PC-3 (cell line): Measurements from ENCODE around the gene LCLAT1.

ENCODE experiments used
- EZH2 ChIP-seq: fragments of 300-600 bp; sonication (generic); IDR thresholded peaks from one replicate; pipeline ENCODE4 v1.6.1; 2017; ENCODE audit warnings: antibody characterized with exemption, mild to moderate bottlenecking, low read length; ENCODE audit not compliant: unreplicated experiment
- EZH2phosphoT487 ChIP-seq: fragments of 300-600 bp; sonication (generic); IDR thresholded peaks from 2 replicates; pipeline ENCODE4 v1.6.1; 2018; ENCODE audit warnings: mild to moderate bottlenecking, antibody characterized with exemption, low read length, borderline replicate concordance
- TF ChIP-seq, protein P1 (sequence below): fragments of 300-600 bp; sonication (generic); conservative IDR thresholded peaks from 2 replicates; pipeline ENCODE4 v1.5.1; 2017; ENCODE audit warnings: antibody characterized with exemption, low read depth, mild to moderate bottlenecking, low read length

DNA sequence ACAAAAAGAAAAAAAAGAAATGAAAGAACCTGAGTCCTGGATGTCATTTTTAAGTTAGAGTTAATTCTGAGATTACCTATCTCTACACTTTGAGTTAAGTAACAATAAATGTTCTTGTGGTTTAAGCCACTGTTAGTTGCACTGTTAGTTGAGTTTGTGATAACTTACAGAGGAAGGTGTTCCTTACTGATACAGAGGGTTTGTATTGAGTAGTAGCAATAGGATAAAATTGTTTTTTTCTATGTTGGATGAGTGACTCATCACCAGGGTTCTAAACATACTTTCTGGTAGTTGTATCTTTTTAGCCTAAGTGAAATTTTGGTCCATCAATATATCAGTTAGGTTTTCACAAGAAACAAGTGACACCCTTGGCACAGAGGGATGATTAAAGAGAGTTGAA lies 4.0 kb upstream of the LCLAT1 start:
- TF ChIP-seq EZH2: no peak
- TF ChIP-seq, protein P1, sequence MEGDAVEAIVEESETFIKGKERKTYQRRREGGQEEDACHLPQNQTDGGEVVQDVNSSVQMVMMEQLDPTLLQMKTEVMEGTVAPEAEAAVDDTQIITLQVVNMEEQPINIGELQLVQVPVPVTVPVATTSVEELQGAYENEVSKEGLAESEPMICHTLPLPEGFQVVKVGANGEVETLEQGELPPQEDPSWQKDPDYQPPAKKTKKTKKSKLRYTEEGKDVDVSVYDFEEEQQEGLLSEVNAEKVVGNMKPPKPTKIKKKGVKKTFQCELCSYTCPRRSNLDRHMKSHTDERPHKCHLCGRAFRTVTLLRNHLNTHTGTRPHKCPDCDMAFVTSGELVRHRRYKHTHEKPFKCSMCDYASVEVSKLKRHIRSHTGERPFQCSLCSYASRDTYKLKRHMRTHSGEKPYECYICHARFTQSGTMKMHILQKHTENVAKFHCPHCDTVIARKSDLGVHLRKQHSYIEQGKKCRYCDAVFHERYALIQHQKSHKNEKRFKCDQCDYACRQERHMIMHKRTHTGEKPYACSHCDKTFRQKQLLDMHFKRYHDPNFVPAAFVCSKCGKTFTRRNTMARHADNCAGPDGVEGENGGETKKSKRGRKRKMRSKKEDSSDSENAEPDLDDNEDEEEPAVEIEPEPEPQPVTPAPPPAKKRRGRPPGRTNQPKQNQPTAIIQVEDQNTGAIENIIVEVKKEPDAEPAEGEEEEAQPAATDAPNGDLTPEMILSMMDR: no peak
- no peak for TF ChIP-seq EZH2phosphoT487
